Measurements from ENCODE around the gene TAC4. TPM values are rescaled to one million over a fixed set of nuclear protein-coding genes. Genes with fewer than 3 reads are reported as not detected.

TAC4 gene
- total and polyA plus RNA-seq, 10 of the 15 experiments (the other 5 are each of a cell fraction or from before 2014, with no cell fraction given), result not detected

- TF ChIP-seq MXI1 (IDR thresholded peaks at IDR 0.05; ENCODE audit: low read depth, low read length), result peak; percentile 79; the same call in 1 of the 2 replicates
- TF ChIP-seq BCL11A (IDR thresholded peaks at IDR 0.05; ENCODE audit: low read depth, low read length), result no peak
- TF ChIP-seq PAX8 (IDR thresholded peaks at IDR 0.05), result no peak
- TF ChIP-seq TBL1XR1 (IDR thresholded peaks at IDR 0.05; ENCODE audit: low read depth, low read length), result no peak
- no peak for TF ChIP-seq MTA3 (IDR thresholded peaks at IDR 0.05; ENCODE audit: borderline replicate concordance, low read length)
- peak; percentile 100 for TF ChIP-seq YY1 (IDR thresholded peaks at IDR 0.05; ENCODE audit: low read depth, low read length)
- no peak for TF ChIP-seq SUZ12 (IDR thresholded peaks at IDR 0.05; ENCODE audit: unreplicated experiment)
- TF ChIP-seq PAX5 (IDR thresholded peaks at IDR 0.05; ENCODE audit: borderline replicate concordance, low read depth, low read length), result no peak
- 0 out of 2 replicates have a peak, but pooled peaks have one; percentile 20 for TF ChIP-seq NR2F1 (conservative IDR thresholded peaks at IDR 0.05)
- no peak for TF ChIP-seq KDM1A (IDR thresholded peaks at IDR 0.05; ENCODE audit: borderline replicate concordance)
- TF ChIP-seq ZSCAN29 (IDR thresholded peaks at IDR 0.05), result no peak
- TF ChIP-seq MLLT1 (IDR thresholded peaks at IDR 0.05), result peak; percentile 83
- TF ChIP-seq E2F8 (IDR thresholded peaks at IDR 0.05; ENCODE audit: low read depth, partially characterized antibody), result peak; percentile 68
- no peak for TF ChIP-seq RBBP5 (conservative IDR thresholded peaks at IDR 0.05)
- TF ChIP-seq RAD51 (IDR thresholded peaks at IDR 0.05), result peak; percentile 94
- TF ChIP-seq CREM (IDR thresholded peaks at IDR 0.05; ENCODE audit: low read depth), result peak; percentile 97
- no peak for TF ChIP-seq JUNB (IDR thresholded peaks at IDR 0.05)
- no peak for TF ChIP-seq BRCA1 (IDR thresholded peaks at IDR 0.05; ENCODE audit: low read depth, low read length)
- no peak for TF ChIP-seq MYB (IDR thresholded peaks at IDR 0.05; ENCODE audit: borderline replicate concordance, low read depth, low read length)
- TF ChIP-seq CEBPZ (IDR thresholded peaks at IDR 0.05; ENCODE audit: low read depth, low read length), result peak; percentile 93
- TF ChIP-seq E2F4 (IDR thresholded peaks at IDR 0.05; ENCODE audit: low read depth, low read length), result no peak; the same call in 1 of the 2 replicates
- no peak for TF ChIP-seq TARDBP (IDR thresholded peaks at IDR 0.05; ENCODE audit: borderline replicate concordance)
- peak; percentile 75 for TF ChIP-seq NRF1 (conservative IDR thresholded peaks at IDR 0.05; ENCODE audit: low read depth, low read length)
These were observed 59.2 kb downstream of the TAC4 start, which contains the start of gene KAT7 (continued) for GRCh38 chr17:49788478-49789242.
